Suppressor macrophage treated with lipopolysaccharide for 4 hours (primary cell): ENCODE measurements around the gene MOB4.
"Not testable (repeated sequence)": the region's sequence is repeated elsewhere in the genome, so short reads cannot be mapped to it uniquely, and the experiment has no call there.

Source experiments
- DNase-seq: peaks from one replicate; pipeline ENCODE4 v3.0.0-alpha.2; 2020

MOB4 gene

DNA sequence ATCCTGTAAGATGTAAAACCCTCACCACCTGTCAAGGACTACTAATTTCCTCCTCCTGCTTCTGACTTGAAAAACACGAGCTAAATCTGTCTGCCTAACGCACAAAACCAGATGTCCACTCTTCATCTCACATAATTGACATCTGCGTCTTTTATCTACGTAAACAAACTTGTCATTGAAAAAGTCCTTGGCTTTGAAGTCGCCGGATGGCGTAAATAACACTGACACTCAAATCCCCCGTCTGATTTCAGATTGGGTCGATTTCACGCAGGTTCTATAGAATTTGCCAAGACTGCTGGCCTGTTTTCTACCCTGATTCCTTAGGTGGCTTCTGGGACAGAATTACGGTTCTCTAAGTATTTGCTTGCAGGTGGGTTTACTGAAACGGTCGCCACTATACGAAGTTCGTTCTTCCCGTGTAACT lies 539 bp upstream of the MOB4 start:
- DNase-seq, result peak; percentile 23

DNA sequence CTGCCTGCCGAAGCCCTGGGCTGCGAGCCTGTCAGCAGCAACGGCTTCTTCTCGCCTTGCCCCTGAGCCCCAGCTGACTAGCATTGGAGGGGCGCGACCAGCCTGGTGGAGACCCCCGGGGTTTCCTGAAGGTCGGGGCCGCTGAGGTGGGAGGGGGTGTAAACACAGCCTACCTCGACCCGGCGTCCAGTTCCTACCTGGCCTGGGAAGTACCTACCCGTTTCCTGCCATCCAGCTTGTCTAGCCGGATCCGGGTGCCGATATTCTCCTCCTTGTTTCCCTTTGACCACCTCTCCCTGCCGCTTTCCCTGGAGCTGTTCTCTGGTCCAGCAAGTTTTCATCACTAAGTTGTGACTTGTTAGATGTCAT lies 511 bp downstream of the MOB4 start:
- peak; percentile 23 for DNase-seq

DNA sequence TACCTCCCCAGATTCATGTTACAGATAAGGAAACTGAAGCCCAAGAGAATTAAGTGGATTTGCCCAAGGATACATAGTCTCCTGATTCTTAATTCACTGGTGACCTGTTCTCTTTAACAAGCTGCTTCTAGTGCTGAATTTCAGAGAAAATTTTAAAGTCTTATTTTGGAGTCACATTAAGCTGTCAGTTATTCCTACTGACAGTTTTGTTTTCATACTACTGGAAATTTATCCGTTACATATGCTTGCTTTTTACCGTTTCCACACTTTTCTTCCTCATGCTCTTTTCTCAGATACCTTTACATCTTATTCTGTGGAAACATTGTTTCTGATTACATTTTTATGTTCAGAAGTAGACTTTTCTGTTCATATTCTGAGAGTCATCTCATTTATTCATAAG lies 1.3 kb downstream of the MOB4 start:
- no peak for DNase-seq

DNA sequence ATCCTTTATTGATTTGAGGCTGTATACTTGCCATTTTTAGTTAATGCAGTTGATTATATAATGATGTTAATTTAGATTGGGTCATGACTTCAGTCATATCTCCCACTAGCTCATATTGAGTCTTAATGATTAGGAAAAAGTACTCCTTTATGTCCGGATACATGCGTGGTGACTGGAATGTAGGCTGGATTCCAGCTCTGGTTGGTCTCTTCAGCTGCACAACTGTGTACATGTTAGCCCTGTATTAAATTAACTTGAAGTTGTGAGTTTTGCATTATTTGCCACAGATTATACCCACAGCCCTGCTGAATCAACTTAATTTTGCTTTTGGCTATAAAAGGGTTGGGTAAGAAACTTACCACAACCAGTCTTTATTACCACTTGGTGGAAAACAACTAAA lies 22.5 kb downstream of the MOB4 start:
- no peak for DNase-seq

DNA sequence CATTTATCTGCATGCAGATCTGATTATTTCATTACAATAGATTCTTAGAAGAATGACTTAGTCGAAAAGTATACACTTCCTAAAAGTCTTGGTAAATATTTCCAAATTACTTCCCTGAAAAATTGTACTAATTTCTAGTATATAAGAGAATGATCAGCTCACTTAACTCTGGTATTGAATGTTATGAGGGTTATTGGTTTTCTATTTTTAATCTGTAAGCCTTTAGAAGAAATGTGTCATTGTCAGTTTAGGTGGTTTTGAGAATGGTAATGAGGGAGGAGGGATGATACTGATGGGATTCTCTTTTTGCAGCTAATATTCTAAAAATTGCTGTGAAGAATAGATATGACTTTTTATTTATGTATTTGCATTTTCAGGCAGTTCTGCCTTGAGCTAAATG lies 23.9 kb downstream of the MOB4 start:
- DNase-seq, result no peak

DNA sequence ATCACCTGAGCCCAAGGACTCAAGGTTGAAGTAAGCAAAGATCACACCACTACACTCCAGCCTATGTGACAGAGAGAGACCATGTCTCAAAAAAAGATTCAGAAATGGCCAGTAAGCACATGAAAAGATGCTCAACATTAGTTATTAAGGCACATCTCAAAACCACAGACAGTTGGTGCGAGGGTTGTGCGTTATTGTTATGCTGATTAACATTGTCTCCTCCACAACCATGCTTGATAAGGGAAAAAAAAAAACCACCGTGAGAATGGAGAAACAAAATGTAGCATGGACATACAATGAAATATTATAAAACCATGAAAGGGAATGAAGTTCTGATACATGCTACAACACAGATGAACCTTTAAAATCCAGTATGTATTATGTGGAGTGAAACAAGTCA lies 27.3 kb downstream of the MOB4 start:
- DNase-seq, result no peak

DNA sequence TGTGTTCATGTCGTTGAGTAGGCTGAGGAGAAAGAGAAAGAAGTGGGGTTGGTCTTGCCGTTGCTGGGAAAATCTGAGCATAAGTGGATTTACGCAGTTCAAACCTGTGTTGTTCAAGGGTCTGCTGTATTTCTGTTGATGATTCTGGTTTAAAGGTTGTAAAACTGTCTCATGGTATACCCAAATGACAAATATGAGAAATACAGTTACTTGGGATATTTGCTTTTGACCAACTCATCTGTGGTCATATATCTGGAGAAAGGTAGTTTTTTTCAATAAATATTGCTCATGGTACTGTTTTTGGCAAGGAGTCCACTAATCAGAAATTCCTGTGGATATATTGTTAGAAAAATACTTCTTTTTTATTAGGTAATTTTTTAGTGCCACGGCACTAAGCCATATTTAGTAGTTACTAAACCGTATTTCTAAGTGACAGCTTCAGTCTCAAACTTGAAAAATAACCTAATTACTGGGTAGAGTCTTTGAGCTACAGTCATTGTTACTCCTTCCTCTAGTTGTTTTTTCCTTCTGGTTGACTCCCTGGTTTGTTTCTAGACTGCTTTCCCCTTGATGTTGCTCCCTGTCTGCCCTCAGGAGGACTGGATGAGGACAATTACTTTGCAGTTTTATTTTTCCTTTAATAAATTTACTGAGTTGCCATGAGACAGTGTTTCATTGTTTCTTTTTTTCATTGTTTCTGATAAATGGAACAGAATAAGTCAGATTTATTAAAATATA lies 31.5 kb downstream of the MOB4 start:
- no peak for DNase-seq

DNA sequence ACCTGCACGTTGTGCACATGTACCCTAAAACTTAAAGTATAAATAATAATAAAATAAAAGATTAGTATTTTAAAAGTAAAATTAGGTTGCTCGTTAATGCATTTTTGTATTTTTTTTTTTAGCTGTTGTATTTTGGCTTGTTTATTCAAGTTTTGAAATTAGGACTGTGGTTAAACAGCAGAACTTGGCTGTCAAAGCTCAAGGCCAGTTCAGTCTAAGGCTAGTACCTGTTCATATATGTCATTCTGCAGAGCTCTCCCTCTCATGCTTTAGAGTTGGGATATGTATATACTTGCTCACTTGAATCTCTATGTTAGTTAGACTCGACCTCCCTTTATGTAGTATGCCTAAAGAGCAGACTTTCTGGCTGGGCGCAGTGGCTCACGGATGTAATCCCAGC lies 32.7 kb downstream of the MOB4 start:
- DNase-seq, result no peak

DNA sequence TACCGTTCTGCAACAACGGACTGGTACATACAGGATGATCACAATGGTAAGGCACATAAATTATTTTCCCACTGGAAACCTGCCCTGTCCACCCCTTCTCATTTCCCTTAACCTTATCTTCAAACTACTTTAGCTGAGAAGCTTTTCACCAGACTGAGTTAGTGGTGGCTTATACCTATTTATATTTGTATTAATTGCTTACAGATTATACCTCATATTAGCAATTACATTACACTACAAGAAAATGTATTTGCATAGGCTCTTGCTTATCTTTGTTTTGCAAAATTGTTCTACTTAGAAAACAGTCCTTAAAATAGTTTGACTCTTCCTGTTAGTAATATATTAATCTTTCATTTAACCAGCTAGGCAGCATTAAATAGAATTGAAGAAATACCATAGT lies 35.4 kb downstream of the MOB4 start:
- not testable (repeated sequence) for DNase-seq

DNA sequence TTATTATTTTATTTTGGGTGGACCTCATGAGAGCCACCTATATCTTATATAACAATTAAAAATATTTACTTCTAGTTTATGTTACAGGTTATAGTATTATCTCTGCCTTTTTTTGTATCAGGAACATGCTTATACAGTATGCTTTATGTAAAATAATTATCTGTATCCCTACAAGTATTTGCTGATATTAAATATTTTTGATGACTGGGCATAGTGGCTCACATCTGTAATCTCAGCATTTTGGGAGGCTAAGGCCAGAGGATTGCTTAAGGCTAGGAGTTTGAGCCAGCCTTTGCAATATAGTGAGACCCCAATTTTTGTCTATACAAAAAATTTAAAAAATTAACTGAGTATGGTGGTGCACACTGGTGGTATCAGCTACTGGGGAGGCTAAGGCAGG lies 39.6 kb downstream of the MOB4 start:
- no peak for DNase-seq

DNA sequence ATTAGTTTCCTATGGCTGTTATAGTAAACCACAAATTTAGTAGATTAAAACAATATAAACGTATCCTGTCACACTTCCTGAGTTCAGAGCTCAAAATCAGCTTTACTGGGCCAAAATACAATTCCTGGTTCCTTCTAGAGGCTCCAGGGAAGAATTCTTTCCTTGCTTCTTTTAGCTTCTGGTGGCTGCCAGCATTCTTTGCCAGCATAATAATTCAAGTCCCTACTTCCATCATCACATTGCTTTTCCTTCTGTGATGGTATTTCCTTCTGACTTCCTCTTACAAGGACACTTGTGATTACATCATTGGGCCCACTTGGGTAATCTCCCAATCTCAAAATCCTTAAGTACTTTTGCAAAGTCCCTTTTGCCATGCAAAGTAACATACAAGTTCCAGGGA lies 40.6 kb downstream of the MOB4 start:
- DNase-seq, result peak; percentile 46

DNA sequence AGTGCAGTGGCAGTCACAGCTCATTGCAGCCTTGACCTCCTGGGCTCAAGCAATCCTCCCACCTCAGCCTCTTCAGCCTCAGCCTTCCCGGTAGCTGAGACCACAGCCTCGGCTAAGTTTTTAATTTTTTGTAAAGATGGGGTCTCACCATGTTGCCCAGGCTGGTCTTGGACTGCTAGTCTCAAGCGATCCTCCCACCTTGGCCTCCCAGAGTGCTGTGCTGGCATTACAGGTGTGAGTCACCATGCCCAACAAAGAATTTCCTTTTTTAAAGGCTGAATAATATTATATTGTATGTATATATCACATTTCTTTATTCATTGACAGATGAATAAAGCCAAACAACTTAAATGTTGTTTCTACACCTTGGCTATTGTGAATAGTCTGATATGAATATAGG lies 42.5 kb downstream of the MOB4 start:
- DNase-seq, result no peak

DNA sequence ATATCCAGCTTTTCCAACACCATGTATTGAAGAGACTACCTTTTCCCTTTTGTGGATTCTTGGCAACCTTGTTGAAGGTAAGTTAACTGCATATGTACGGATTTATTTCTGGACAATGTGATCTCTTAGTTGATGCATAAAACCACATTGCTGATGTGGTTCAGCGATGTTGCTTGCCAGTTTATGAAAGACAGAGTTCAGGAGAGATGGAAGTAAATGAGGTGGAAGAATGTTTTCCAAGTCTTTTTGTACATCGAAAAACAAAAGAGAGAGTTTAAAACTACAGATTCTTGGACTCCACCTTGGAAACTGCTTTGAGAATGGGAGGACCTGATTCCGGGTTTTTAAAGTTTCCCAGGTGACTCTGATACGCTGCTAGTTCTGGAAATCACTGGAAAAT lies 43.8 kb downstream of the MOB4 start:
- no peak for DNase-seq

DNA sequence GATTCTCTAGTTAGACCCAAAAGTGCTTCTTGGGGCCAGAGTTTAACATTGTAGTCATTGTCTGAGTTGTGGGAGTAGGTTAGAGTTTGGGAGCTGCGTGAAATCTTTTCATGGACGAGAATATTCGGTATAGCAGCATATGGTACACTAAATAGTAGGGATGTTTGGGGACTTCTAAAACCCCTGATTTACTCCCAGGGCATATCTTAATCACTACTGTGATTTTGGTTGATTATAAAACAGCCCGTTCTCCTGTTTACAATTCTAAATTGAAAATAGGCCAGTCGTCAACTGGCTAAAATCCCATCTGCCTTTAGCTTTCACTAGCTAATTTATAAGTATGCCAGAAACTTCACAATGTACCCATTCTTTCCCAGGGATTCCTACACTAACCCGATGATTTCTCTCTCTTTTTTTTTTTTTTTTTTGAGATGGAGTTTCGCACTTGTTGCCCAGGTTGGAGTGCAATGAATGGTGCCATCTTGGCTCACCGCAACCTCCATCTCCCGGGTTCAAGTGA lies 44.3 kb downstream of the MOB4 start:
- DNase-seq, result no peak

DNA sequence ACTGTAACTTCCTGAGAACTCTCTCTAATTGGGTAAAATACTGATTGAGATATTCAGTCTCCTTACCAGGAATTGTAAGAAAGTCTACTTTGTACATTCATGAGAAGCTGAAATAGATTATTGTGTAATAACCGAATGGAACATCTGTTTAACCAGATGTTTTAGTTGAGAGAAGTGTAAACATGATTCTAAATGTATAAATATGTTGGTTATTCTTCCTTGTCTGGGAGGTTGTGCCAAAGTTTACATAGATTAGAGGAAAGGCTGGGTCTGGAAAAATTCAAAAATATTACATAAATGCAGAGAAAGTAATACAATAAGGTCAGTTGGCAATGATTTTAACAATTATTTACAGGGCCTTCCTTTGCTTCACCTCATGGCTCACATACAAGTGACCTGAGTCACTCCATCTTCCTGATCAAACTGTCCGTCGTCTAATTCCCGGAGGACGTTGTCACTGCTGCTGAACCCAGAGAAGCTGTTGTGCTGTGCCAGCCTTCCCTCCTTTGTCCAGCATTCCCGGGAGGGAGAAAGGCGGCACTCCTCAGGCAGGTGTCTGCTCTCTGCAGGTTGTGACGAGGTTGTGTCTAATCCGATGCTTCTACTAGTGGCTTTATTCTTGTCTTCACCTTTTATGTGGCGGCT lies 55.9 kb downstream of the MOB4 start:
- no peak for DNase-seq

DNA sequence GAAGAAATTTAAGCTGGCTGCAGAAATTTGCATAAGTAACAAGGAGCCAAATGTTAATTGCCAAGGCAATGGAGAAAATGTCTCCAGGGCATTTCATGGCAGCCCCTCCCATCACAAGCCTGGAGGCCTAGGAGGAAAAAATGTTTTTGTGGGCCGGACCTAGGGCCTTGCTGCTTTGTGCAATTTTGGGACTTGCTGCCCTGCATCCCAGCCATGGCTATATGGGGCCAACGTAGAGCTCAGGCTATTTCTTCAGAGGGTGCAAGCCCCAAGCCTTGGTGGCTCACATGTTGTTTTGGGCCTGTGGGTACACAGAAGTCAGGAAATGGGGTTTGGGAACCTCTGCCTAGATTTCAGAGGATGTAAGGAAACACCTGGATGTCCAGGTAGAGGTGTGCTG lies 57.7 kb downstream of the MOB4 start:
- no peak for DNase-seq

DNA sequence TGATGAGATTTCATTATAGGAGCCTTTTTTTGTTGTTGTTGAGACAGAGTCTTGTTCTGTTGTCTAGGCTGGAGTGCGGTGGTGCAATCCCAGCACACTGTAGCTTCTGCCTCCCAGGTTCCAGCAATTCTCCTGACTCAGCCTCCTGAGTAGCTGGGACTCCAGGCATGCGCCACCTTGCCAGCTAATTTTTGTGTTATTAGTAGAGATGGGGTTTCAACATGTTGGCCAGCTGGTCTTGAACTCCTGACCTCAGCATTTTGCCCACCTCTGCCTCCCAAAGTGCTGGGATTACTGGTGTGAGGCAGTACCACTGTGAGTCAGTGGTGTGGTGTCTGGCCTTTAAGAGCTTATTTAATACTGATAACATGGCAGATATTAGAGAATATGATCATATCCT lies 60.1 kb downstream of the MOB4 start:
- DNase-seq, result no peak

DNA sequence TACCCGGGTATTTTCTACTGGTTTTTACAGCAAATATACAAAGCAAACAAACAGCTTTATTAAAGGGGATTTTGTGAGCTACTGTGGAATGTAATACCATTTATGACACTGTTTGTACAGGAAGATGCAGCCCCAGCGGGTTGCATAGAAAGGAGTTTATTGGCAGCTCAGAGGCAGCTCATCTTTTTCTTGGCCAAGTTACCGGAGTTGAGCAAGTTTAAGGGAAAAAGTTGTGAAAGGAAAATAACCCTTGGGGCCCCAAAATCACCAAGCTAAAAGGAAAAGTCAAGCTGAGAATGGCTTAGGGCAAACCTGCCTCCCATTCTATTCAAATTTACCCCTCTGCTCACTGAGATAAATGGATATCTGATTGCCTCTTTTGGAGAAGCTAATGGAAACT lies 60.8 kb downstream of the MOB4 start:
- DNase-seq, result no peak

DNA sequence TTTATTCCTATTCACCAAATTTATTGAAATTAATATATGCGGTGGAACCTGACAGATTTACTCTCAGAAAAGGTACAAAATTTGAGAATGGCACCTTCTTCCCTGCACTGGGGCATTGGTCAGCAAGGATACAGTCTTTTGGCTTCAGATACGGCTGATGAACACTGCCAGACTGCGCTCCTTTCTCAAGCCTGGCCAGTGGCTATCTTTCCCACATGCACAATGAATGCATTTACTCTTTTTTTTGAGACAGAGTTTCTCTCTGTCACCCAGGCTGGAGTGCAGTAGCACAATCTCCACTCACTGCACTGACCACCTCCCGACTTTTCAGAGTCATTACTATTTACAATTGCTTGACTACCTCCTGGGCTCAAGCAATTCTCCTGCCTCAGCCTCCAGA lies 61.6 kb downstream of the MOB4 start:
- DNase-seq, result no peak

DNA sequence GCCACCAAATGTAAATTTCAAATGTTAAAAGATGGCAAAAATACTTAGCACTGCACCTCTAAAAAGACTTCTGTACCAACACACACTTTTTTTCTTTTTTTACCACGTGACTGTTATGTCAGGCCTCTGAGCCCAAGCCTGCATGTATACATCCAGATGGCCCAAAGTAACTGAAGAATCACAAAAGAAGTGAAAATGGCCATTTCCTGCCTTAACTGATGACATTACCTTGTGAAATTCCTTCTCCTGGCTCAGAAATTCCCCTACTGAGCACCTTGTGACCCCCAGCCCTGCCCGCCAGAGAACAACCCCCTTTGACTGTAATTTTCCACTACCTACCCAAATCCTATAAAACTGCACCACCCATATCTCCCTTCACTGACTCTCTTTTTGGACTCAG lies 62.4 kb downstream of the MOB4 start:
- not testable (repeated sequence) for DNase-seq

DNA sequence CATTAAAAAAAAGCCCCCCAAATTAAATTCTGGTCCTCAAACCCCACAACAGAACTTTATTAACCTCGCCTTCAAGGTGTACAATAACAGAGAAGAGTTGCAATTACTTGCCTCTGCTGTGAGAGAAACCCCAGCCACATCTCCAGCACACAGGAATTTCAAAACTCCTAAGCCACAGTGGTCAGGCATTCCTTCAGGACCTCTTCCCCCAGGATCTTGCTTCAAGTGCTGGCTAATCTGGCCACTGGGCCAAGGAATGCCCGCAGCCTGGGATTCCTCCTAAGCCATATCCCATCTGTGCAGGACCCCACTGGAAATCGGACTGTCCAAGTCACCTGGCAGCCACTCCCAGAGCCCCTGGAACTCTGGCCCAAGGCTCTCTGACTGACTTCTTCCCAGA lies 64.3 kb downstream of the MOB4 start:
- DNase-seq, result not testable (repeated sequence)

DNA sequence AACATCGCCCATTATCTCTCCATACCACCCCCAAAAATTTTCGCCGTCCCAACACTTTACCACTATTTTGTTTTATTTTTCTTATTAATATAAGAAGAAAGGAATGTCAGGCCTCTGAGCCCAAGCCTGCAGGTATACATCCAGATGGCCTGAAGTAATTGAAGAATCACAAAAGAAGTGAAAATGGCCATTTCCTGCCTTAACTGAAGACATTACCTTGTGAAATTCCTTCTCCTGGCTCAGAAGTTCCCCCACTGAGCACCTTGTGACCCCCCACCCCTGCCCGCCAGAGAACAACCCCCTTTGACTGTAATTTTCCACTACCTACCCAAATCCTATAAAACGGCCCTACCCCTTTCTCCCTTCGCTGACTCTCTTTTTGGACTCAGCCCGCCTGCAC lies 71.4 kb downstream of the MOB4 start:
- DNase-seq, result not testable (repeated sequence)

DNA sequence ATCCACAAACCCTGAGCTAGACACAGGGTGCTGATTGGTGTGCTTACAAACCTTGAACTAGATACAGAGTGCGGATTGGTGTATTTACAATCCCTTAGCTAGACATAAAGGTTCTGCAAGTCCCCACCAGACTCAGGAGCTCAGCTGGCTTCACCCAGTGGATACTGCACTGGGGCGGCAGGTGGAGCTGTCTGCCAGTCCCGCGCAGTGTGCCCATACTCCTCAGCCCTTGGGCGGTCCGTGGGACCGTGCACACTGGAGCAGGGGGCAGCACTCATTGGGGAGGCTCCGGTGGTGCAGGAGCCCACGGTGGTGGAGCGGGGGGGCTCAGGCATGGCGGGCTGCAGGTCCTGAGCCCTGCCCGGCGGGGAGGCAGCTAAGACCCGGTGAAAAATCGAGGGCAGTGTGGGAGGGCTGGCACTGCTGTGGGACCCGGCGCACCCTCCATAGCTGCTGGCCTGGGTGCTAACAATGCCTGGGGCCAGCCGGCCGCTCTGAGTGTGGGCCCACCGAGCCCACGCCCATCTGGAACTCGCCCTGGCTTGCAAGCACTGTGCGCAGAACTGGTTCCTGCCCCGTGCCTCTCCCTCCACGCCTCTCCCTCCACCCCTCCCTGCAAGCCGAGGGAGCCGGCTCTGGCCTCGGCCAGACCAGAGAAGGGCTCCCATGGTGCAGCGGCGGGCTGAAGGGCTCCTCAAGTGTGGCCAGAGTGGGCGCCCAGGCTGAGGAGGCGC lies 75.6 kb downstream of the MOB4 start:
- no peak for DNase-seq

DNA sequence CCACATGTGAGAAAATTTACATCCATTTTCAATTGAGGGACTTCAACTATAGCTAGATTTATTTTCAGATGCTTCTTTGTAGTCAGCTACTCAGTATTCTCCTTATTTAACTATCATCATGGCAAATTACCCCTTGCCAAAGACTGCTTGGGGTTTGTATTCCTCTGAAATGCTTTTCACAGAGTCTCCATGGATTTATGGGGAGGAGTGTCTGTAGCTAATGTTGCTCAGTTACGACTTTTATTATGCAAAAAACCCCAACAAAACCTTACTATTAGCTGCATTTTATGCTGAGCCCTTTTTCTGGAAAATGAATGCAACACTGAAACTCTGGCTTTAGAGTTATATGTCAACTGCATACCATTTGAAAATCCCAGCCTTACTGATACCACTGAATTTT lies 80.9 kb downstream of the MOB4 start:
- no peak for DNase-seq
